Sigmoid colon (tissue), 7 donors: Measurements from ENCODE around the gene DDX6. TPM values are rescaled to one million over a fixed set of nuclear protein-coding genes. Genes with fewer than 3 reads are reported as not detected.
"Not testable (repeated sequence)": the region's sequence is repeated elsewhere in the genome, so short reads cannot be mapped to it uniquely, and the experiment has no call there.

Source experiments
- DNase-seq: peaks from one replicate; pipeline ENCODE4 v3.0.0-alpha.2; 2019
- H3K27ac ChIP-seq, 4 donors: fragments of 200-600 bp; sonication (generic); one replicate each; pipeline ENCODE4 v1.5.1; 2016 to 2019; ENCODE audit warnings: mild to moderate bottlenecking in 1 of 4
- H3K27me3 ChIP-seq, 3 donors: fragments of 200-600 bp; sonication (generic); one replicate each; pipeline ENCODE4 v1.5.1; 2019; ENCODE audit warnings: mild to moderate bottlenecking in 1 of 3
- H3K36me3 ChIP-seq, 4 donors: fragments of 200-600 bp; sonication (generic); one replicate each; pipeline ENCODE4 v1.5.1; 2016 to 2019
- H3K4me1 ChIP-seq, 4 donors: fragments of 200-600 bp; sonication (generic); one replicate each; pipeline ENCODE4 v1.5.1; 2017 to 2019
- H3K4me3 ChIP-seq, 4 donors: fragments of 200-600 bp; sonication (generic); one replicate each; pipeline ENCODE4 v1.5.1; 2017 to 2019; ENCODE audit warnings: mild to moderate bottlenecking in 2 of 4, moderate library complexity in 1 of 4
- H3K9me3 ChIP-seq, 4 donors: fragments of 200-600 bp in 3 of 4; sonication (generic) in 3 of 4; one replicate each; pipeline versions ENCODE4 v1.5.1 to v1.6.1; 2013 to 2019
- CTCF ChIP-seq, 4 experiments: fragments of 450-650 bp in 3 of 4; fragments of 200-600 bp in 1 of 4; IDR thresholded peaks; one replicate each; pipeline ENCODE4 v1.5.1; 2016 to 2019; ENCODE audit warnings: antibody characterized with exemption in 4 of 4, mild to moderate bottlenecking in 3 of 4, moderate library complexity in 2 of 4
- EP300 ChIP-seq, 4 donors: sonication (generic); formaldehyde crosslinking; IDR thresholded peaks; one replicate each; pipeline ENCODE4 v1.6.1; 2017; ENCODE audit warnings: antibody characterized with exemption in 4 of 4
- POLR2A ChIP-seq, 2 donors: fragments of 450-650 bp; IDR thresholded peaks; one replicate each; pipeline ENCODE4 v1.6.1; 2016; ENCODE audit warnings: antibody characterized with exemption in 2 of 2, mild to moderate bottlenecking in 2 of 2, moderate library complexity in 2 of 2
- POLR2AphosphoS5 ChIP-seq, 4 donors: sonication (generic); formaldehyde crosslinking; IDR thresholded peaks; one replicate each; pipeline ENCODE4 v1.6.1; 2017; ENCODE audit warnings: antibody characterized with exemption in 4 of 4
- WGBS, 2 donors: extraction: QIAGEN DNeasy Blood & Tissue Kit; methylation state at CpG; one replicate each; pipeline ENCODE4 v1.1.7; 2013; 5-methylcytosine and 5-hydroxymethylcytosine counted together
- intact Hi-C: fragments of 100-400 bp; cut with DNase I; formaldehyde crosslinking; loops from one replicate; pipeline ENCODE4 v1.15.1; 2023
- polyA plus RNA-seq, 3 donors: library from polyadenylated mRNA; stranded (reverse); fragments of 200-250 nt; gene quantifications; one replicate each; pipeline ENCODE4 v1.2.3, GENCODE V29; 2013
- total RNA-seq, 4 donors: library from RNA; depleted of rRNA; stranded (reverse); fragments of >200 nt; gene quantifications; one replicate each; pipeline ENCODE4 v1.1.0, GENCODE V29; 2016
- donor health status: healthy with polysubstance abuse.
- donor health status: Bipolar disorder and iron deficiency.
- donor health status: healthy.

Gene DDX6
- total and polyA plus RNA-seq, 7 donors = 19.2 to 137 (median 97.8) TPM

GRCh38 chr11:118727721-118728066 is 63.3 kb downstream of the DDX6 start:
- H3K4me3 ChIP-seq, DNase-seq, H3K36me3 ChIP-seq, H3K27ac ChIP-seq, H3K27me3 ChIP-seq, H3K9me3 ChIP-seq, H3K4me1 ChIP-seq, intact Hi-C loops: not testable (repeated sequence)
- WGBS, 2 donors = 28 to 74% methylated on average over 2 of the region's 2 CpGs

- H3K36me3 ChIP-seq, intact Hi-C loops, DNase-seq, H3K27me3 ChIP-seq, H3K27ac ChIP-seq, H3K4me1 ChIP-seq, H3K4me3 ChIP-seq, H3K9me3 ChIP-seq: not testable (repeated sequence)
- 39 to 66% methylated on average over 8 of the region's 8 CpGs for WGBS, 2 donors
Observed at GRCh38 chr11:118727001-118727720, 63.8 kb downstream of the DDX6 start.

- WGBS, 2 donors = 87 to 92% methylated on average over 8 of the region's 10 CpGs
- DNase-seq, intact Hi-C loops, H3K9me3 ChIP-seq, H3K4me1 ChIP-seq, H3K4me3 ChIP-seq, H3K27ac ChIP-seq, H3K36me3 ChIP-seq, H3K27me3 ChIP-seq: not testable (repeated sequence)
Observed at GRCh38 chr11:118721478-118722015, 69.4 kb downstream of the DDX6 start.

GRCh38 chr11:118720740-118721139 is 70.2 kb downstream of the DDX6 start:
- intact Hi-C loops, H3K27ac ChIP-seq, H3K27me3 ChIP-seq, H3K4me3 ChIP-seq, H3K9me3 ChIP-seq, H3K36me3 ChIP-seq, DNase-seq, H3K4me1 ChIP-seq: not testable (repeated sequence)
- WGBS, 2 donors = 25 to 66% methylated on average over 7 to 8 of the region's 9 CpGs

DNA sequence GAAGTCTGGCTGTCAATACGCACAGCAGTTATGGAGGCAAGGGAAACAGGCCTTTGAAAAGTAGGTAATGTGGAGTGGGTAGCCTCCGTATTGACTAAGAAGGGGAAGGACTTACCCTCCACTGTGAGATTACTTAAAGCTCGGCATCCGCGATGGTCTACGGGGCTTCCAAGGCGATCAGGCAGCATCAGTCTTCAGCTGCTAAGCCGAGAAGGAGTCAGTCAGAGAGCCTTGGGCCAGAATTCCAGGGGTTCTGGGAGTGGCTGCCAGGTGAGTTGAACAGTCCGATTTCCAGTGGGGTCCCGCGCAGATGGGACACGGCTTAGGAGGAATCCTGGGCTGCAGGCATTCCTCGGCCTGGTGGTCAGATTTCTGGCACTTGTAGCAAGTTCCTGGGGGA is 70.9 kb downstream of the DDX6 start:
- H3K4me1 ChIP-seq, H3K36me3 ChIP-seq, H3K9me3 ChIP-seq, DNase-seq, intact Hi-C loops, H3K4me3 ChIP-seq, H3K27ac ChIP-seq, H3K27me3 ChIP-seq: not testable (repeated sequence)
- 80 to 81% methylated on average over 13 of the region's 13 CpGs for WGBS, 2 donors

DNA sequence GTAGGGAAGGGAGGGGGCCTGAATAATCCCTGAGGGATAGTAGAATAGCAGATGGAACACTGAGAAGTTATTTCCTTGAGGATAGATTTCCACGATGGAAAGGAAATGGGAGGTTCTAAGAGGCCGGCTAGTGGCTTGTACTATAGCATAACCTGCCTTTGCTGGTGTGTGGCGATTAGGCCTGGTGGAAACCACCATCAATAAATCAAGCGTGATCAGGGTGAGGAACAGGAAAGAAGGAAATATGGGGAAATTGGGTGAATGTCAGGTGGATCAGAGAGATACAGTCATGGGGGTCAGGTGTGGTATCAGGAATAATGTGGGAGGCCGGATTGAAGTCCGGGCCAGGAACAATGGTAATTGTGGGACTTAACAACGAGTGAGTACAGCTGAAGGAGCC is 72.4 kb downstream of the DDX6 start:
- intact Hi-C loops, H3K27me3 ChIP-seq, DNase-seq, H3K36me3 ChIP-seq, H3K4me1 ChIP-seq, H3K27ac ChIP-seq, H3K4me3 ChIP-seq, H3K9me3 ChIP-seq: not testable (repeated sequence)
- 76 to 90% methylated on average over 7 of the region's 7 CpGs for WGBS, 2 donors

DNA sequence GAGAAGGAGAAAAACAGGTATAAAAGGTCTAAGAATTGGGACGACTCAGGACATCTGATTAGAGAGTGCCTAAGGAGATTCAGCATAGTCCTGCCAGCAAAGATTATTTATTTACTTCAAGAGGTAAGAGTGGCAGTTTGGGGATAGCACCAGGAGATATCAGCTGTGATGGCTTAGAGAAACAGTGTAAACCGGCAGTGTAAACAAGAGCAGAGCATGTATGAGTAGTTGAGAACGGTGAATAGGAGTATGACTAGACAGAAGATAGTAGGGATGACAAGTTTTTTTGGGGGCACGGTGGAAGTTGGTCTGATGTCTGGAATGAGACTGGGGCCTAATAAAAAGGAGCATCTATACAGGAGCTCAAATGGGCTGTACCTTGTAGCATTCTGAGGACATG is 73.2 kb downstream of the DDX6 start:
- H3K27me3 ChIP-seq, DNase-seq, intact Hi-C loops, H3K36me3 ChIP-seq, H3K4me1 ChIP-seq, H3K9me3 ChIP-seq, H3K27ac ChIP-seq, H3K4me3 ChIP-seq: not testable (repeated sequence)
- 83 to 91% methylated on average over 4 of the region's 4 CpGs for WGBS, 2 donors

DNA sequence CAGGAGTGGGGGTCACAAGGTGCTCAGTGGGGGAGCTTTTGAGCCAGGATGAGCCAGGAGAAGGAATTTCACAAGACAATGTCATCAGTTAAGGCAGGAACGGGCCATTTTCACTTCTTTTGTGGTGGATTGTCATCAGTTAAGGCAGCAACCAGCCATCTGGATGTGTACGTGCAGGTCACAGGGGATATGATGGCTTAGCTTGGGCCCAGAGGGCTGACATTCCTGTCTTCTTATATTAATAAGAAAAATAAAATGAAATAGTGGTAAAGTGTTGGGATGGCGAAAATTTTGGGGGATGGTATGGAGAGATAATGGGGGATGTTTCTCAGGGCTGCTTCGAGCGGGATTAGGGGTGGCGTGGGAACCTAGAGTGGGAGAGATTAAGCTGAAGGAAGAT is 73.7 kb downstream of the DDX6 start:
- 93 to 95% methylated on average over 6 of the region's 6 CpGs for WGBS, 2 donors
- not testable (repeated sequence) for H3K36me3 ChIP-seq

GRCh38 chr11:118715837-118716260 is 75.1 kb downstream of the DDX6 start:
- intact Hi-C loops = no loop called here
- WGBS, 2 donors = 21 to 54% methylated on average over 4 of the region's 4 CpGs
- no peak for DNase-seq
- Histone ChIP-seq H3K27ac (peak overlapping the region in 2 of 4 donors; percentile 16 to 32), H3K36me3 (no peaks in the 10 kb centered on the region), H3K4me1 (no peaks in the 10 kb centered on the region), H3K9me3 (no peaks in the 10 kb centered on the region), H3K4me3 (no peak overlapping the region), H3K27me3 (no peaks in the 10 kb centered on the region)
- TF ChIP-seq CTCF (IDR thresholded peaks at IDR 0.05) (no peak), POLR2AphosphoS5 (IDR thresholded peaks at IDR 0.05) (no peak), EP300 (IDR thresholded peaks at IDR 0.05) (no peak), POLR2A (IDR thresholded peaks at IDR 0.05) (no peak)

More for the DNA sequence above, 73.7 kb downstream of the DDX6 start:
- H3K4me3 ChIP-seq, H3K4me1 ChIP-seq, H3K27me3 ChIP-seq, H3K27ac ChIP-seq, H3K9me3 ChIP-seq, DNase-seq, intact Hi-C loops: not testable (repeated sequence)
